Lung (tissue), 12 donors: ENCODE results near the gene TWNK. TPM values are rescaled to one million over a fixed set of nuclear protein-coding genes. Genes with fewer than 3 reads are reported as not detected.

ENCODE experiments used
- ATAC-seq: fragments of 200-7000 bp; cut with Tn5 transposase; one replicate; pipeline ENCODE4 v1.9.1; 2020; ENCODE audit warnings: moderate number of reproducible peaks; ENCODE audit not compliant: insufficient read depth, low FRiP score
- DNase-seq, 3 donors: peaks; one replicate each; pipeline ENCODE4 v3.0.0-alpha.2; 2013 to 2017
- H3K27ac ChIP-seq, 2 donors: one replicate each; pipeline ENCODE4 v1.5.1; 2013; ENCODE audit warnings: mild to moderate bottlenecking in 2 of 2, moderate library complexity in 2 of 2, control low read depth in 1 of 2, inconsistent platforms in 1 of 2, low read depth in 1 of 2, low read length in 1 of 2
- H3K27me3 ChIP-seq, 3 donors: one replicate each; pipeline ENCODE4 v1.5.1; 2013; ENCODE audit warnings: low read length in 2 of 3; ENCODE audit not compliant: control insufficient read depth in 3 of 3, insufficient read depth in 3 of 3
- H3K36me3 ChIP-seq, 4 donors: one replicate each; pipeline ENCODE4 v1.5.1; 2013; ENCODE audit warnings: low read length in 4 of 4, mild to moderate bottlenecking in 1 of 4, moderate library complexity in 1 of 4; ENCODE audit not compliant: control insufficient read depth in 4 of 4, insufficient read depth in 4 of 4
- H3K4me1 ChIP-seq, 5 donors: one replicate each; pipeline ENCODE4 v1.5.1; 2013; ENCODE audit warnings: low read length in 5 of 5, mild to moderate bottlenecking in 2 of 5, moderate library complexity in 1 of 5; ENCODE audit not compliant: control insufficient read depth in 5 of 5, insufficient read depth in 5 of 5
- H3K4me3 ChIP-seq: one replicate; pipeline ENCODE4 v1.5.1; 2013; ENCODE audit warnings: mild to moderate bottlenecking, control low read depth, moderate library complexity
- H3K9ac ChIP-seq, 2 donors: one replicate each; pipeline ENCODE4 v1.5.1; 2013; ENCODE audit warnings: low read length in 2 of 2, control low read depth in 1 of 2; ENCODE audit not compliant: insufficient read depth in 1 of 2
- H3K9me3 ChIP-seq, 4 donors: one replicate each; pipeline ENCODE4 v1.5.1; 2013; ENCODE audit warnings: low read length in 3 of 4, mild to moderate bottlenecking in 1 of 4, moderate library complexity in 1 of 4; ENCODE audit not compliant: control insufficient read depth in 4 of 4, insufficient read depth in 3 of 4
- WGBS, 2 donors: extraction: QIAGEN DNeasy Blood & Tissue Kit; methylation state at CpG; one replicate each; pipeline ENCODE4 v1.1.7; 2013; 5-methylcytosine and 5-hydroxymethylcytosine counted together
- polyA plus RNA-seq, 2 donors: library from polyadenylated mRNA; stranded (reverse); fragments of 200-250 nt; gene quantifications; one replicate each; pipeline ENCODE4 v1.2.1, GENCODE V29; 2013
- total RNA-seq, 2 donors: library from RNA; depleted of rRNA in 1 of 2; stranded (reverse); fragments of >200 nt in 1 of 2; gene quantifications; one replicate each; pipeline ENCODE4 v1.2.1, GENCODE V29; 2014 to 2021
- TF ChIP-seq, protein P1 (sequence below): IDR thresholded peaks from 2 replicates; pipeline ENCODE4 v1.5.1; 2012; ENCODE audit warnings: mild to moderate bottlenecking; ENCODE audit errors: control extremely low read depth, extremely low read depth
- donor health status: control.
- donor health status: control.
- donor health status: Bipolar disorder and iron deficiency.
- donor health status: healthy.
- donor health status: DM: yes; HTN: yes; CAD: no.

Gene TWNK
- total and polyA plus RNA-seq, 4 donors: 3.9 to 8.3 (median 5.6) TPM

DNA sequence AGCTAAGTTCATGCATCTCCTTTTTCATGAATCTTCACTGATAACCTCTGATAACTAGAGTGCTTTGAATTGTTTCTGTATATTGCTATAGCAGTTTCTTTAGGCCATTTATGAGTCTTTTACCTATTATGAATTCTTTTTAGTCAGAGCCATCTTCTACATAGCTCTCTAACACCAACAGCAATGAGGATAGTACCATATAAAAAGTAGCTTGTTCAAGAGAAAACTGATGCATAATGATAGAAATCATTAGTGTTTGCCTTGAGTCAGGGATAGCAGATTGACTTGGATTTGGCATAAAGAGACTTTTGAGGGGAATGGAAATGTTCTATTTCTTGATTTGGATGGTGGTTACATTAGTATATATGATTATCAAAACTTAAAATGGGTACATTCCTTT lies 43.8 kb upstream of the TWNK start:
- H3K36me3 ChIP-seq: peaks cover 19 to 66% (median 34%) of the 10 kb centered on the region in 4 donors
- TF ChIP-seq, protein P1, sequence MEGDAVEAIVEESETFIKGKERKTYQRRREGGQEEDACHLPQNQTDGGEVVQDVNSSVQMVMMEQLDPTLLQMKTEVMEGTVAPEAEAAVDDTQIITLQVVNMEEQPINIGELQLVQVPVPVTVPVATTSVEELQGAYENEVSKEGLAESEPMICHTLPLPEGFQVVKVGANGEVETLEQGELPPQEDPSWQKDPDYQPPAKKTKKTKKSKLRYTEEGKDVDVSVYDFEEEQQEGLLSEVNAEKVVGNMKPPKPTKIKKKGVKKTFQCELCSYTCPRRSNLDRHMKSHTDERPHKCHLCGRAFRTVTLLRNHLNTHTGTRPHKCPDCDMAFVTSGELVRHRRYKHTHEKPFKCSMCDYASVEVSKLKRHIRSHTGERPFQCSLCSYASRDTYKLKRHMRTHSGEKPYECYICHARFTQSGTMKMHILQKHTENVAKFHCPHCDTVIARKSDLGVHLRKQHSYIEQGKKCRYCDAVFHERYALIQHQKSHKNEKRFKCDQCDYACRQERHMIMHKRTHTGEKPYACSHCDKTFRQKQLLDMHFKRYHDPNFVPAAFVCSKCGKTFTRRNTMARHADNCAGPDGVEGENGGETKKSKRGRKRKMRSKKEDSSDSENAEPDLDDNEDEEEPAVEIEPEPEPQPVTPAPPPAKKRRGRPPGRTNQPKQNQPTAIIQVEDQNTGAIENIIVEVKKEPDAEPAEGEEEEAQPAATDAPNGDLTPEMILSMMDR: no peak
- no peaks in the 10 kb centered on the region for H3K9me3 ChIP-seq
- no peak overlapping the region for H3K27ac ChIP-seq
- ATAC-seq (no peak), DNase-seq (no peak)
- no peaks in the 10 kb centered on the region for H3K27me3 ChIP-seq
- H3K4me3 ChIP-seq: no peak overlapping the region
- no peaks in the 10 kb centered on the region for H3K4me1 ChIP-seq
- H3K9ac ChIP-seq: no peak overlapping the region

DNA sequence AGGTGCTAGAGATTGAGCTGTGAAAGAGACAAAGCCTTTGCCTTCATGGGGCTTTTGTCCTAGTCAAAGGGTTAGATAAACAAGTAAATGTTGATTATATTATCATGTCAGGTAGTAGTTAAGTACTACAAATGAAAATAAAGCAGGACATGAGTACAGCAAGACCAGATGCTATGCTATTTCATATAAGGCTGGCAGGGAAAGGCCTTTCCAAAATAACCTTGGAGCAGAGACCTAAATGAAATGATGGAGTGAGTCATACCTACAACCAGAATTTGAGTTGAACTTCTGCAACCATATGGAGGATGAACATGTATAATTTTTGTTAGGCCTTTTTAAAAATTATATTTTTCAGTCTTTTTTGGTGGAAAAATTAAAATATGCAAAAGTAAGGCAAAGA lies 41.6 kb upstream of the TWNK start:
- H3K27ac ChIP-seq: no peak overlapping the region
- ATAC-seq (no peak), DNase-seq (no peak)
- no peak overlapping the region for H3K9ac ChIP-seq
- no peaks in the 10 kb centered on the region for H3K4me1 ChIP-seq
- peaks cover 18 to 61% (median 33%) of the 10 kb centered on the region in 4 donors for H3K36me3 ChIP-seq
- TF ChIP-seq, protein P1: no peak
- H3K27me3 ChIP-seq: no peaks in the 10 kb centered on the region
- no peaks in the 10 kb centered on the region for H3K9me3 ChIP-seq
- no peak overlapping the region for H3K4me3 ChIP-seq

DNA sequence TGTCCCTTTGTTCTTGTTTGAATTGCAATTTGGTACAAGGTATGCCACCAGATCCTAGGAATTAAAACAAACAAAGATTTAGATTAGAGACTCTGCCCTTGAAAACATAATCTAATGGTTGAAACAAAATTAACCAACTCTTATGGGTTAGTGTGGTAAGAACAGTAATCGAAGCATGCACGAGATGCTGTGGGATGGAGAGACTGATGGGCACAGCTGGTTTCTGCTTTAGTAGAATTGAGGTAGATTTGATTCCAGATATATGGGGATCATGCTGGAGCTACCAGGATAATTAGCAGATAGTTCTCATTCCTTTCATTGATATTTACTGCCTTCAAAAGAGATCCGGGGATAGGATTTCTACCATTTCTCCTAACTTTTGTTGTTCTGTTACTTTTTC lies 38.4 kb upstream of the TWNK start:
- TF ChIP-seq, protein P1: no peak
- WGBS, 2 donors: 95 to 96% methylated on average over 3 of the region's 3 CpGs
- Histone ChIP-seq H3K9ac (no peak overlapping the region), H3K36me3 (peaks cover 18 to 50% (median 30%) of the 10 kb centered on the region in 4 donors), H3K4me1 (no peaks in the 10 kb centered on the region), H3K27ac (no peak overlapping the region), H3K4me3 (no peak overlapping the region), H3K27me3 (no peaks in the 10 kb centered on the region), H3K9me3 (no peaks in the 10 kb centered on the region)
- ATAC-seq (no peak), DNase-seq (no peak)

DNA sequence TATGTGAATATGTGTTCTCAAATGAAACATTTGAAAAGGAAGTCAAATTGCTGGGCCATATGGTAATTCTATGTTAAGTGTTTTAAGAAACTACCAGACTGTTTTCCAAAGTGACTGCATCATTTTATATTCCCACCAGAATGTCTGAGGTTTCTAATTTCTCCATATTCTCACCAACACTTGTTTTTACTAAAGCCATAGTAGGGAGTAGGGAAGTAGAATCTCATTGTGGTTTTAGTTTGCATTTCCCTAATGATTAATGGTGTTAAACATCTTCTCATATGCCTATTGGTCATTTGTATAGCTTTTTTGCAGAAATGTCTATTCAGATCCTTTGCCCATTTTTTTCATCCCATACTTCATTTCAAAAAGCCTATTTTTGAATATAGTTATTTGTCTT lies 27.1 kb upstream of the TWNK start:
- no peak overlapping the region for H3K9ac ChIP-seq
- ATAC-seq (no peak), DNase-seq (no peak)
- no peaks in the 10 kb centered on the region for H3K9me3 ChIP-seq
- H3K27ac ChIP-seq: no peak overlapping the region
- no peak overlapping the region for H3K4me3 ChIP-seq
- H3K36me3 ChIP-seq: peaks cover 9 to 66% (median 37%) of the 10 kb centered on the region in 4 donors
- H3K4me1 ChIP-seq: peaks cover 0 to 5% (median 0%) of the 10 kb centered on the region in 5 donors
- no peaks in the 10 kb centered on the region for H3K27me3 ChIP-seq
- TF ChIP-seq, protein P1: no peak
